SK-N-SH (cell line): ENCODE measurements around the gene CCDC50. TPM values are rescaled to one million over a fixed set of nuclear protein-coding genes. Genes with fewer than 3 reads are reported as not detected.

Experiments used
- CTCF ChIA-PET: fragments of 300-600, 350-600 bp; formaldehyde crosslinking; extraction: SDS; loops from one replicate; lab custom pipeline; 2021; lab: Yijun Ruan, JAX
- POLR2A ChIA-PET: fragments of 350-600 bp; sonication (Branson Sonifier 250); formaldehyde crosslinking; extraction: SDS; loops from one replicate; lab custom pipeline; 2020; ENCODE audit warnings: antibody characterized with exemption, inconsistent platforms; lab: Yijun Ruan, JAX
- DNase-seq: peaks from one replicate; pipeline ENCODE4 v3.0.0; 2012
- H2AFZ ChIP-seq: fragments of 200-600 bp; sonication (generic); 2 replicates; pipeline ENCODE4 v1.8.1; 2016; ENCODE audit warnings: antibody characterized with exemption, mild to moderate bottlenecking, low read depth
- H3F3A ChIP-seq: fragments of 200-600 bp; sonication (generic); replicated peaks from 2 replicates; pipeline ENCODE3; 2016; ENCODE audit warnings: antibody characterized with exemption, mild to moderate bottlenecking; ENCODE audit not compliant: insufficient read depth
- H3K27ac ChIP-seq, 2 experiments: fragments of 200-500 bp in 1 of 2; fragments of 200-600 bp in 1 of 2; sonication (Bioruptor generic) in 1 of 2; sonication (generic), shearing (Covaris generic) in 1 of 2; 2 replicates each; pipeline versions ENCODE4 v1.5.1 to v1.6.1; 2014 to 2016; ENCODE audit warnings: low read depth in 2 of 2, inconsistent platforms in 1 of 2, low read length in 1 of 2, mild to moderate bottlenecking in 1 of 2, mixed read lengths in 1 of 2
- H3K27me3 ChIP-seq: fragments of 200-600 bp; sonication (generic), shearing (Covaris generic); 2 replicates; pipeline ENCODE4 v1.6.1; 2016; ENCODE audit warnings: mixed run types; ENCODE audit not compliant: insufficient read depth
- H3K36me3 ChIP-seq, 2 experiments: fragments of 200-500 bp in 1 of 2; fragments of 200-600 bp in 1 of 2; sonication (Bioruptor generic) in 1 of 2; sonication (generic) in 1 of 2; replicated peaks in 1 of 2; 2 replicates each; pipeline versions ENCODE3 to v1.5.1; 2014 to 2016; ENCODE audit warnings: low read length in 1 of 2, mild to moderate bottlenecking in 1 of 2; ENCODE audit not compliant: insufficient read depth in 2 of 2, control insufficient read depth in 1 of 2
- H3K4me1 ChIP-seq, 2 experiments: fragments of 200-500 bp in 1 of 2; fragments of 200-600 bp in 1 of 2; sonication (Bioruptor generic) in 1 of 2; sonication (generic), shearing (Covaris generic) in 1 of 2; 2 replicates each; pipeline versions ENCODE4 v1.5.1 to v1.6.1; 2014 to 2016; ENCODE audit warnings: low read depth in 1 of 2, low read length in 1 of 2, mixed run types in 1 of 2; ENCODE audit not compliant: insufficient read depth in 2 of 2, control insufficient read depth in 1 of 2
- H3K4me2 ChIP-seq: fragments of 200-600 bp; sonication (generic), shearing (Covaris generic); 2 replicates; pipeline ENCODE4 v1.6.1; 2017; ENCODE audit warnings: mixed run types
- H3K4me3 ChIP-seq, 2 experiments: fragments of 200-500 bp in 1 of 2; fragments of 200-600 bp in 1 of 2; sonication (Bioruptor generic) in 1 of 2; sonication (generic), shearing (Covaris generic) in 1 of 2; 2 replicates each; pipeline versions ENCODE4 v1.5.1 to v1.8.1; 2014 to 2016; ENCODE audit warnings: low read depth in 2 of 2, inconsistent platforms in 1 of 2, low read length in 1 of 2, mild to moderate bottlenecking in 1 of 2, mixed read lengths in 1 of 2, moderate library complexity in 1 of 2
- H3K79me2 ChIP-seq: fragments of 200-600 bp; sonication (generic); 2 replicates; pipeline ENCODE4 v1.8.1; 2017; ENCODE audit warnings: mild to moderate bottlenecking; ENCODE audit not compliant: insufficient read depth
- H3K9ac ChIP-seq: fragments of 200-600 bp; sonication (generic); 2 replicates; pipeline ENCODE4 v1.6.1; 2017; ENCODE audit warnings: mixed run types
- H3K9me2 ChIP-seq: fragments of 200-600 bp; sonication (generic); 2 replicates; pipeline ENCODE4 v1.6.1; 2017; ENCODE audit warnings: mixed run types
- H3K9me3 ChIP-seq: fragments of 200-600 bp; sonication (generic); 2 replicates; pipeline ENCODE4 v1.6.1; 2017; ENCODE audit warnings: mixed run types, mild to moderate bottlenecking, moderate library complexity
- H4K20me1 ChIP-seq: fragments of 200-600 bp; sonication (generic); 2 replicates; pipeline ENCODE4 v1.6.1; 2017; ENCODE audit warnings: mild to moderate bottlenecking, mixed run types; ENCODE audit not compliant: insufficient read depth
- CHD2 ChIP-seq: fragments of 150-350 bp; IDR thresholded peaks from 2 replicates; pipeline ENCODE4 v1.6.1; 2018; ENCODE audit warnings: low read length; ENCODE audit not compliant: partially characterized antibody
- ELF1 ChIP-seq: IDR thresholded peaks from 2 replicates; pipeline ENCODE4 v1.4.0; 2012
- FOSL2 ChIP-seq: IDR thresholded peaks from 2 replicates; pipeline ENCODE4 v1.4.0; 2012; ENCODE audit warnings: low read depth, mild to moderate bottlenecking, moderate library complexity, borderline replicate concordance
- FOXM1 ChIP-seq: IDR thresholded peaks from 2 replicates; pipeline ENCODE4 v1.4.0; 2012; ENCODE audit warnings: low read depth, mild to moderate bottlenecking
- IRF3 ChIP-seq: fragments of 150-350 bp; IDR thresholded peaks from 2 replicates; pipeline ENCODE4 v1.6.1; 2016; ENCODE audit warnings: mild to moderate bottlenecking, low read depth, low read length
- POLR2AphosphoS5 ChIP-seq: IDR thresholded peaks from 2 replicates; pipeline ENCODE4 v1.6.1; 2012; ENCODE audit warnings: low read depth, low read length
- RCOR1 ChIP-seq: fragments of 150-350 bp; IDR thresholded peaks from 2 replicates; pipeline ENCODE4 v1.6.1; 2017; ENCODE audit warnings: antibody characterized with exemption, low read length
- REST ChIP-seq: IDR thresholded peaks from 2 replicates; pipeline ENCODE4 v1.6.1; 2012; ENCODE audit warnings: mild to moderate bottlenecking, low read depth, low read length, moderate library complexity
- SMC3 ChIP-seq: IDR thresholded peaks from 2 replicates; pipeline ENCODE4 v1.6.1; 2012; ENCODE audit warnings: low read depth, low read length, improper control_type of control experiment
- TCF12 ChIP-seq: IDR thresholded peaks from 2 replicates; pipeline ENCODE4 v1.4.0; 2012
- USF1 ChIP-seq: IDR thresholded peaks from 2 replicates; pipeline ENCODE4 v1.4.0; 2012; ENCODE audit warnings: low read depth, borderline replicate concordance
- USF2 ChIP-seq: fragments of 150-350 bp; IDR thresholded peaks from 2 replicates; pipeline ENCODE4 v1.6.1; 2017; ENCODE audit warnings: antibody characterized with exemption, low read length, low read depth, borderline replicate concordance
- YY1 ChIP-seq: IDR thresholded peaks from 2 replicates; pipeline ENCODE4 v1.4.0; 2012; ENCODE audit warnings: low read depth, mild to moderate bottlenecking
- ZBTB33 ChIP-seq: IDR thresholded peaks from 2 replicates; pipeline ENCODE4 v1.4.0; 2012; ENCODE audit warnings: low read depth, borderline replicate concordance
- WGBS: methylation state at CpG from one replicate; pipeline ENCODE4 v1.1.6; 2017; ENCODE audit warnings: low lambda C conversion rate; 5-methylcytosine and 5-hydroxymethylcytosine counted together
- polyA plus RNA-seq, 3 experiments: library from polyadenylated mRNA; depleted of rRNA; stranded (reverse); fragments of >200 nt; gene quantifications; 2 replicates each; pipeline ENCODE4 v1.2.3, GENCODE V29; 2012

The CCDC50 gene
- polyA plus RNA-seq, 1 of the 3 experiments (the other 2 are of a cell fraction): 21.9 TPM

GRCh38 chr3:191415566-191415965 lies 86.4 kb downstream of the CCDC50 start:
- ChIA-PET POLR2A (no interaction called here), CTCF (interaction anchor here (1.1 kb wide), 1 partner anchor 9 kb away, joined by 3 read pairs; no protein-coding TSS in a partner anchor)

GRCh38 chr3:191417457-191417729 lies 88.2 kb downstream of the CCDC50 start:
- no peaks in the 10 kb centered on the region for H3K9me3 ChIP-seq
- DNase-seq: no peak
- POLR2A ChIA-PET: no interaction called here
- H3K9ac ChIP-seq: no peak overlapping the region
- peaks cover 4 to 5% of the 10 kb centered on the region in 2 experiments; a peak in 1 of 4 replicates for H3K4me1 ChIP-seq
- peaks cover 3% of the 10 kb centered on the region for H3F3A ChIP-seq
- no peak overlapping the region for H3K4me2 ChIP-seq
- H3K27me3 ChIP-seq: no peaks in the 10 kb centered on the region
- H3K4me3 ChIP-seq: 0 out of 4 replicates have a peak overlapping the region, but pooled peaks of 1 of the 2 experiments have one; percentile 5
- no peak overlapping the region for H2AFZ ChIP-seq
- H3K27ac ChIP-seq: no peak overlapping the region
- CTCF ChIA-PET: no interaction called here
- no peaks in the 10 kb centered on the region for H3K79me2 ChIP-seq
- 42% methylated on average over 6 of the region's 6 CpGs for WGBS
- no peaks in the 10 kb centered on the region for H3K9me2 ChIP-seq
- no peaks in the 10 kb centered on the region for H3K36me3 ChIP-seq
- H4K20me1 ChIP-seq: no peaks in the 10 kb centered on the region
- no peak for TF ChIP-seq SMC3
- no peak for TF ChIP-seq TCF12
- TF ChIP-seq ELF1: no peak
- TF ChIP-seq ZBTB33: no peak
- no peak for TF ChIP-seq RCOR1
- TF ChIP-seq IRF3: no peak
- TF ChIP-seq USF2: no peak
- no peak for TF ChIP-seq REST
- no peak for TF ChIP-seq POLR2AphosphoS5
- no peak for TF ChIP-seq USF1

More at GRCh38 chr3:191415566-191415965, 86.4 kb downstream of the CCDC50 start:
- no peak overlapping the region for H3K4me2 ChIP-seq
- no peak overlapping the region for H3K27ac ChIP-seq
- H2AFZ ChIP-seq: no peak overlapping the region
- no peak overlapping the region for H3K4me3 ChIP-seq
- no peaks in the 10 kb centered on the region for H3K36me3 ChIP-seq
- no peak overlapping the region for H3K9ac ChIP-seq
- no peaks in the 10 kb centered on the region for H3K9me2 ChIP-seq
- H4K20me1 ChIP-seq: no peaks in the 10 kb centered on the region
- TF ChIP-seq USF1: no peak
- TF ChIP-seq FOXM1: no peak
- no peak for TF ChIP-seq RCOR1
- no peak for TF ChIP-seq FOSL2
- TF ChIP-seq CHD2: no peak
- TF ChIP-seq IRF3: no peak
- TF ChIP-seq YY1: no peak
- peaks cover 4 to 5% of the 10 kb centered on the region in 2 experiments; a peak in 1 of 4 replicates for H3K4me1 ChIP-seq
- 68% methylated on average over 8 of the region's 9 CpGs for WGBS
- DNase-seq: no peak
- H3K9me3 ChIP-seq: no peaks in the 10 kb centered on the region
- H3K79me2 ChIP-seq: no peaks in the 10 kb centered on the region
- peaks cover 5% of the 10 kb centered on the region for H3F3A ChIP-seq
- H3K27me3 ChIP-seq: no peaks in the 10 kb centered on the region
